Measurements from ENCODE around the gene STIP1. TPM values are rescaled to one million over a fixed set of nuclear protein-coding genes. Genes with fewer than 3 reads are reported as not detected.

The STIP1 gene
- total RNA-seq, 1 experiment from 2014 or later = 336 TPM

DNA sequence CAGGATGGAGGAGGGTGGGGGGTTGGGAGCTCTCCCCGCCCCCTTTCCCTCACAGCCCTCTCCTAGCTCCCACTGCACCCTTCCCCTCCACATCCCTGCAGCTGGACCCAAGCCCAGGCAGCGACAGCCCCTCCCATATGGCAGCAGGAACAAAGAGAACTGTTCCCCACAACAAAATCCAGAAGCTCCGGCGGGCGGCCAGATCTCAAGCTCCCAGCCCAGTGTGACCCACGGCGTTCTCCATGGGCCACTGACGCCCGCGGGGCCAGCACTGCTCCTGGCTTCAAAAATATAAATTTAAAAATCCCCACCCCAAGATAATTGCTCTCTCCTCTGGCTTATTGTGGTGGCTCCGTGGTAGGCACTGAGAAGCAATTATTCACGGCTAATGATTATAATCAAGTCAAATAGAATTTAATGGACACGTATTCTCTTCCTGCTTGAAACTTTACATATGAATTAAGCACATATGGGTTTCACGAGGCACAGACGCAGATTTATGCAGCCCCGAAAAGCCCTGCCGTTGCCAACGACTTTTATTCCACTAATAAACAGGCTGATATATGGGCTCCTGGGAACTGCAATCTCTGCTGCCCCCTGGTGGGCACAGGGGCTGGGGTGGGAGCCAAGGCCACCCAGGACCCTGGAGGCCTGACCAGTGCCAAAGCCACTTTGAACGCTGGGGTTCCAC is 37.6 kb upstream of the STIP1 start:
- RAD21 ChIA-PET (ENCODE audit: low non-redundant PET in 1 of 2, low total read pairs in 2 of 2, uncharacterized antibody in 2 of 2, unreplicated experiment in 2 of 2) = no interaction called here
- Histone ChIP-seq H3K9me3 (ENCODE audit: control insufficient read depth in 1 of 2, insufficient read depth in 1 of 2, low read depth in 1 of 2, low read length in 2 of 2) (no peaks in the 10 kb centered on the region), H3K4me2 (ENCODE audit: low read length) (no peak overlapping the region), H3K27ac (ENCODE audit: low read depth, low read length) (no peak overlapping the region), H3K79me2 (ENCODE audit: insufficient read depth, low read length) (peaks cover 11% of the 10 kb centered on the region; the same call in 1 of the 2 replicates), H2AFZ (ENCODE audit: low read depth, low read length, poor library complexity, severe bottlenecking) (no peak overlapping the region), H3K4me1 (ENCODE audit: control insufficient read depth in 1 of 2, insufficient read depth in 2 of 2, low read length in 2 of 2) (peaks cover 0 to 10% of the 10 kb centered on the region in 2 experiments; a peak in 2 of 4 replicates), H3K9ac (ENCODE audit: low read length) (no peak overlapping the region), H3K4me3 (replicated peaks in 1 of 2; ENCODE audit: low read depth in 1 of 2, low read length in 2 of 2) (no peak overlapping the region), H4K20me1 (ENCODE audit: insufficient read depth) (peaks cover 3% of the 10 kb centered on the region; the same call in 1 of the 2 replicates), H3K36me3 (ENCODE audit: control insufficient read depth in 1 of 2, insufficient read depth in 2 of 2, low read length in 2 of 2) (no peaks in the 10 kb centered on the region), H3K9me2 (ENCODE audit: insufficient read depth) (no peaks in the 10 kb centered on the region), H3K27me3 (ENCODE audit: insufficient read depth, low read length) (no peaks in the 10 kb centered on the region)
- TF ChIP-seq RAD21 (IDR thresholded peaks at IDR 0.05; ENCODE audit: low read depth) (peak; percentile 90), ZNF274 (IDR thresholded peaks at IDR 0.05; ENCODE audit: low read depth, low read length) (no peak)
- TF ChIP-seq, protein P1, sequence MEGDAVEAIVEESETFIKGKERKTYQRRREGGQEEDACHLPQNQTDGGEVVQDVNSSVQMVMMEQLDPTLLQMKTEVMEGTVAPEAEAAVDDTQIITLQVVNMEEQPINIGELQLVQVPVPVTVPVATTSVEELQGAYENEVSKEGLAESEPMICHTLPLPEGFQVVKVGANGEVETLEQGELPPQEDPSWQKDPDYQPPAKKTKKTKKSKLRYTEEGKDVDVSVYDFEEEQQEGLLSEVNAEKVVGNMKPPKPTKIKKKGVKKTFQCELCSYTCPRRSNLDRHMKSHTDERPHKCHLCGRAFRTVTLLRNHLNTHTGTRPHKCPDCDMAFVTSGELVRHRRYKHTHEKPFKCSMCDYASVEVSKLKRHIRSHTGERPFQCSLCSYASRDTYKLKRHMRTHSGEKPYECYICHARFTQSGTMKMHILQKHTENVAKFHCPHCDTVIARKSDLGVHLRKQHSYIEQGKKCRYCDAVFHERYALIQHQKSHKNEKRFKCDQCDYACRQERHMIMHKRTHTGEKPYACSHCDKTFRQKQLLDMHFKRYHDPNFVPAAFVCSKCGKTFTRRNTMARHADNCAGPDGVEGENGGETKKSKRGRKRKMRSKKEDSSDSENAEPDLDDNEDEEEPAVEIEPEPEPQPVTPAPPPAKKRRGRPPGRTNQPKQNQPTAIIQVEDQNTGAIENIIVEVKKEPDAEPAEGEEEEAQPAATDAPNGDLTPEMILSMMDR (IDR thresholded peaks at IDR 0.05 in 2 of 3, conservative IDR thresholded peaks at IDR 0.05 in 1 of 3; ENCODE audit: borderline replicate concordance in 1 of 3, insufficient read depth in 1 of 3, low read depth in 2 of 3, low read length in 2 of 3) = peak; percentile 86 to 96 (median 92); a peak in 5 of 6 replicates
- CTCF ChIA-PET = interaction anchor here (0.7 to 1.5 kb wide), 6 partner anchors 11 to 669 kb away, joined by 3 to 7 read pairs (median 4); partner anchors contain the start of gene MARK2
- intact Hi-C loops (cut with micrococcal nuclease) = loop anchor here (2.0 to 10.0 kb wide), 7 partner anchors 60 to 670 kb away; partner anchors contain the start of gene ZFTA
- DNase-seq (ENCODE audit: low read depth, low spot score) (peak; percentile 27), ATAC-seq (peak; percentile 60)
- POLR2A ChIA-PET = no interaction called here
- BruUV-seq (replicated peaks) = no TSS peak

Measured in HCT116 (cell line).